ENCODE measurements around the gene PRKD1.
"Not testable (repeated sequence)": the region's sequence is repeated elsewhere in the genome, so short reads cannot be mapped to it uniquely, and the experiment has no call there.

PRKD1 gene

DNA sequence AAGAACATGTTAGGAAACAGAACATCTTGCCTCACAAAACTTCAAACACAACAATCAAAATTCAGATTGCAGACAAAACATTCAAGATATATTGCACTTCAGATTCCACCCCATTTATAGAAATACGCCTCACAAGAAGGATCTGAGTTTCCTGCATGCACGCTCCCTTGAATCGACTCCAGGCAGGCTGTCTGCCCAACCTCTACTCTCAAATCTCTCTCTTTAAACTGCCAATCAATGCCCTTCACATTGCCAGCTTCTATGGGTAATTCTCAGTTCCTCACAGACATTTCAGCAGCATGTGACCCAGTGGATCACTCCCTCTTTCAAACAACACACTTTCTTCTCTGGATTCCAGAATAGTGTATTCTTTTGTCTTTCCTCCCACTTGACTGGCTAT, 184.1 kb downstream of the PRKD1 start:
- no peak for DNase-seq (ENCODE audit: low read depth, low spot score)

DNA sequence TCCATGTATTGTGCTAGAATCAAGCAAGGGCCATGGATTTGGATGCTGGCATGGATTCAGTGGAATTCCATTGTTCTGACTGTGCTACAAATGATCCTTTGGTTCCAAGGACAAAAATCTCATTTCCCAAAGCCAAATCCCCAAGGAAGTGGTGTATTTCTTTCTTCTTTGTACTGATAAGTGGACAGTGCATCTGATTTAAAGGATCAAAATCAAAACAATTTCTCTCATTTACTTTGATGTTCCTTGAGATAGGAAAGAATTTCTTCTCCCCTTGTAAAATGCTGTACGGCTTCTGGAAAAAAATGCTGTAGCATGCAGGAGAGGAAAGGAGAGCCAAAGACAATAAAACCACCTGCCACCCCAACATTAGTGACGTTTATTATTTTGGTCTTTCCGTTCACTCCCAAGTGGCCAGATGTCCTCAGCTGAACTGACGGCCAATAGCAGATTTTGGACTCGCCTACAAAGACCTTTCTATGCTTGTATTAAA, 185.7 kb downstream of the PRKD1 start:
- no peak for DNase-seq (ENCODE audit: low read depth, low spot score)

DNA sequence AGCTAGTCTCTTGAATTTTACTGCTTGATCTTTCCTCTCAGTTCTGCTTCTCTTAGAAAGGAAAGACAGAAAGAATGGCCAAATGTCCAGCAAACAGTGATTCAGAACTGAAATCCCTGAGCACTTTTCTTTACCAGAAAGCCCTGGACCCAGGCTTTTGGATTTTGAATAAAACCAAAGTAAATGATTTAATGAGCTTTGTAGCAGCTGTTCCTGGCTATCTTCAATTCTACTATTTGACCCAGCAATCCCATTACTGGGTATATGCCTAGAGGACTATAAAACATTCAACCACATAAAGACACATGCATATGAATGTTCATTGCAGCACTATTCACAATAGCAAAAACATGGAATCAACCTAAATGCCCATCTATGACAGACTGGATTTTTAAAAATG, 187.2 kb downstream of the PRKD1 start:
- DNase-seq (ENCODE audit: low read depth, low spot score), result no peak

DNA sequence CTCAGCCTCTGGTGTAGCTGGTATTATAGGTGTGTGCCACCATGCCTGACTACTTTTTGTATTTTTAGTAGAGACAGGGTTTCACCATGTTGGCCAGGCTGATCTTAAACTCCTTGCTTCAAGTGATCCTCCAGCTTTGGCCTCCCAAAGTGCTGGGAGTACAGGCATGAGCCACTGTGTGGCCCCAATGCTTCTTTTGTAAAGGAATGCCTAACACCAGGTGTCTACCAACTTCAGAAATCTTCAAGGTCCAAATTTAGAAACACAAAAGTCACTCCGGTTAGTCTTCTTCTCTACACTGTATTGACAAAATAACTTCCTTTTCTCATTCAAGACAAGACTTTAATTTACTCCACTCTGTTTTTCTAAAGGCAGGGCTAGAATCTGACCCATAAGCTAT, 188.7 kb downstream of the PRKD1 start:
- DNase-seq (ENCODE audit: low read depth, low spot score), result no peak

DNA sequence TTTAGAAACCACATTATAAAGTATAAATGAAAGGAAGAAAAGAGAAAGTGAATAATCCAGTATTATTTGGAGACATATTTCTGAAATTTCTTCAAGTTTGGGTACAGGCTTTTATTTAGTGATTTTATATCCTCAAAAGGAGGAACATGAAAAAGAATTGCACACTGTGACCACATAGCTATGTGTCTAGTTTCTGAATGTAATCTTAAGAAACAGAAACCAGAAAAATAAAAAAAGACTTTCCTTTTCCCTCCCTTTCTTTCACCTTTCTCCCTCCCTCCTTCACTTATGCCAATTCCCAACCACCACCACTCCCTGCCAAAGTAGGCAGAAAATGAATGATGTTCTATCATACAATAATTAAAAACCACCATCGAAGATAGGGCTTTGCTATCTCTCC, 189.6 kb downstream of the PRKD1 start:
- DNase-seq (ENCODE audit: low read depth, low spot score), result no peak

DNA sequence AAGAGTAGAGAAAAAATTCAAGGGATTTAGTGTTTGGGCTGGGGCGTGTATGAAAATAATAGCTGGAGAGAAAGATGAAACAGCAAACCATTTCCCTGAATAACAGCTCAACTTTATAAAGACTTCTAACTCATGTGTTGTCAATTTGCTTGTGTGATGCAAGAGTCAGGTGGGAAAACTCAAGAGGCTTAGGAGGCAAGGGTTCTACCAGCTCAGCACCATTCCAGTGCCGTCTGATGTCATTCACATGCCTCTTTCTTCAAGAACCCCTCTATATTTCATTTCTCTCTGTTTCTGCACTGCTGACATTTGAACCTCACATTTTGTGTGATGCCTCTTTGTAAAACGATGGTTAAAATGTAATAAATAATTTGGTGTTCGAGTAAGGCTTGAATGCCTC, 192.2 kb downstream of the PRKD1 start:
- no peak for DNase-seq (ENCODE audit: low read depth, low spot score)

DNA sequence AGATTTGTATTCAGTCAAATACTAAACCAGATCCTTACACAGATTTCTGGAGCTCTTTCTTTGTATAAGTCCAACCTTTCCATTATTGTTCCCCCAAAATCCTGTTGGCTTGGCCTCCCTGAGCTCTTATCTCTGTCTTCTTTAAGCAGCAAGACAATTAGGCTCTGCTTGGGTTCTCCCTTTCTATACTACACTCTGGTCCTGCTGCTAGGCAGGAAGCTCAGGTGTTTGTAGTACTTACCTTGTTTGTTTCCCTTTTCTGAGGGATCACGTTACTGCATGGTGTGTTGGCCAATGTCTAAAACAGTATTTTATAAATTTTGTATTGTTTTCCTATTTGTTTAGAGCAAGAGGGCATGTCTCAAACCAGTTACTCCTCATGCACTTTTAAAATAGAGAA, 192.9 kb downstream of the PRKD1 start:
- no peak for DNase-seq (ENCODE audit: low read depth, low spot score)

DNA sequence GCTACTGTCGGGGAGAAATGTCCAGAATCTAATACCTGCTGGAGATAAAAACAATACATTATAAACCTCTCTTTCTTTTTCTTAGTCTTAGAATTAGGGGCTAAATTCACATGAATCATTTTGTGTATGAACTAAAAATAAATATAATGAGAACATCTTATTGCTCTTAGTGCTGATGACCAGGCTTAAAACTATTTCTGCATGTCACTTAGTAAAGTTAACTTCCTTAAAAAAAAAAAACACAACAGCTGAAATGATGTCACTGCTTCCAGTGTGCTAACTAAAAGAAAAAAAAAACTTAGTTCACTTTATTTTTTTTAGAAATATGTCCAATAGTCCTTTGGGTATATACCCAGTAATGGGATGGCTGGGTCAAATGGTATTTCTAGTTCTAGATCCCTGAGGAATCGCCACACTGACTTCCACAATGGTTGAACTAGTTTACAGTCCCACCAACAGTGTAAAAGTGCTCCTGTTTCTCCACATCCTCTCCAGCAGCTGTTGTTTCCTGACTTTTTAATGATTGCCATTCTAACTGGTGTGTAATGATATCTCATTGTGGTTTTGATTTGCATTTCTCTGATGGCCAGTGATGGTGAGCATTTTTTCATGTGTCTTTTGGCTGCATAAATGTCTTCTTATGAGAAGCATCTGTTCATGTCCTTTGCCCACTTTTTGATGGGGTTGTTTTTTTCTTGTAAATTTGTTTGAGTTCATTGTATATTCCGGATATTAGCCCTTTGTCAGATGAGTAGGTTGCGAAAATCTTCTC, 200.9 kb downstream of the PRKD1 start:
- DNase-seq (ENCODE audit: low read depth, low spot score), result not testable (repeated sequence)

DNA sequence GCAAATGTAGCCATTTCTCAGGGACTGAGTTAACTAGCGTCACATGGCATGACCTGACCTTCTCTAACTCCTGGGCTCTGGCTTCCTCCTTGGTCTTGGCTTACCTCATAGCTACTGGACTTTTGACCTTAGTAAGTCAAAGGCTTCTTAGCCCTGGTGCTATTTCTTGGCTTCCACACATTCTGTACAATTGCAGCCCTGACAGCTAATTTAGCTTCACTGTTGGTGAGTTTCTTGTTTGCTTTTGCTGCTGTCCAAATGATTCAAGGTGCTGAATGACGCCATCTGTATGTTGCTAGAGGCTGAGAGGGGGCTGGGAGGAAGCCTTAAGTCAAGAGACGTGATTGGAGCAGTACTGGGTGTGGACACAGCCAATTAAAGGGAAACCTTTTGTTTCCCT, 202.7 kb downstream of the PRKD1 start:
- DNase-seq (ENCODE audit: low read depth, low spot score), result no peak

DNA sequence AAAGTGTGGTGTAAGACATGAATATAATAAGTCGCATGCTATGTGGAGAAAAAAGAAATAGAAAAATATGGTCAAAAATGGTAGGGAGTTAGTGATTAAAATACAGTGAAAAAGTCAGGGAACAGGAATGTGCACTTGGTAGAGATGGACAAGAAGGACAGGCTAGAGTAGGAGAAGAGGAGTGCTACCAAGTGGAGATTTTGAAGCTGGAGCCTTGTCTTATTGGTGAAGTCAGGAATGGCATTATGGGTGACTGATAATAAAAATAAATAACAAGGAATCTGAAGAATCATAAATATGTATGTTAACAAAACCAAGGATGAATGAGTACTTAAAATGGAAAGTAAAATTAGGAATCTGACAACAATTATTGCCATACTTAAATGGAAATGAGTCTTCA, 204.8 kb downstream of the PRKD1 start:
- DNase-seq (ENCODE audit: low read depth, low spot score), result no peak

DNA sequence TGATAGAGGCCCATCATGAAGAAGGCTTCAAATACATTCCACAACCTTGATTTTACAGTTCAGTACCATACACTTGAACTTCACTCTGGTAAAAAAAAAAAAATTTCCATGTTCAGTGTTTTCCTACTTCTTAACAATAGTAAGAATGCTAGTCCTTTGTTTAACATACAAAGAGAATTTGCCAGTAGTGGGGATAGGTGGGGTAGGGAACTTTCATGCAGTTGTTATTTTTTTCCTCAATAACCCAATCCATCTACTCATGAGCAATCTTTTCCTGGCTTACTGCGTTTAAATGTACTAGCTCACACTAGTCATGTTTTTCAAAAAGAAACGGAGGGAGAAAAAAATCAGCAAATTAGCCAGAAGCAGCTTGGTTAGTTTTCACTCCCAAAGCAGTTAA, 206.1 kb downstream of the PRKD1 start:
- DNase-seq (ENCODE audit: low read depth, low spot score), result no peak

DNA sequence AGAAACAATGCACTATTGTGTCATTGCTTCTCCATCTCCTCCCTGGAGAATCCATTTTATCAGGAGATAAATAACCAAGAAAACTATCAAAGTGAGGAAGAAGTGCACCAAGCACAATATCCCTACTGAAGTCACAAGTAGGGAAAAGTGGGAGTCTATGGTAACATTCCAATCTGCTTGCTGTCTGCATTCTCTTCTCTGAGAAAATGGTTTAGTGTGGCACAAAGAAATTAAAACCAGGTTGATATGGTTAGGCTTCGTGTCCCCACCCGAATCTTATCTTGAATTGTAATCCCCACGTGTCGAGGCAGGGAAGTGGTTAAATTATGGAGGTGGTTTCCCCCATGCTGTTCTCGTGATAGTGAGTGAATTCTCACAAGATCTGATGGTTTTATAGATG, 209.7 kb downstream of the PRKD1 start:
- no peak for DNase-seq (ENCODE audit: low read depth, low spot score)

DNA sequence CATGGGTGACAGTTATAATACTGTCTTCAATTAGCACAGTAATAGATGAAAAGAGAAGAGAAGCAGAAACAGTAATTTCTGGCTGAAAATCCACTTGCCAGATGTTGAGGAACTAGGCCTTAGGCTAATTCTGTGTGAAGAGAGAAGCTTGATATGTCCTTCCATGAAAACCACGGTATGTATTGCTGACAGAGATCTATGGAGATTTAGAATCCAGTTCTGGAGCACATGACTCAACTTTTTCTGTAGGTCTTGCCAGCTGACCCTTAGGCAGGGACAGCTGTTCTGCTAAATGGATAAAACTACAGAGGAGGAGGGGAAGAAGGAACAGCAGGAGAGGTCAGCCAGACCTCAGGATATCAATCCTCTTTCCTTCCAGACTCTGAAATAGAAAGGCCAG, 211.5 kb downstream of the PRKD1 start:
- DNase-seq (ENCODE audit: low read depth, low spot score), result no peak

DNA sequence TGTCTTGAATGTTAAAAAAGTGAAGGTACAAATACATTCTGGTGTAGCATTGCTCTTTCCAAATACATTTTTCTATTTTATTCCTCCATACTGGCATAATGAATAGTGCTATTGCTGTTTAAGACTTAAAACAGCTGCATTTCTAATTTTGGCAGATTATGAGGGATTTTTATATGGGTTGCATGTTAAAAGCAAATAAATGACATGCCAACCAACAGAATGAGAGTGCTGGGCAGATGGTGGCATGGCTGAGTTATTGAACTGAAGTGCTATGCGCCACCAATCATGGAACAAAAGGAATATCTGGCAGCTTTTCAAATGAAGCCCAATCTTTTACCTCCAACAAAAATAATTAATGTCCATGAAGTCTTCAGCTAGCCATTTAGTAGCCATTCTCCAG, 215.0 kb downstream of the PRKD1 start:
- no peak for DNase-seq (ENCODE audit: low read depth, low spot score)

DNA sequence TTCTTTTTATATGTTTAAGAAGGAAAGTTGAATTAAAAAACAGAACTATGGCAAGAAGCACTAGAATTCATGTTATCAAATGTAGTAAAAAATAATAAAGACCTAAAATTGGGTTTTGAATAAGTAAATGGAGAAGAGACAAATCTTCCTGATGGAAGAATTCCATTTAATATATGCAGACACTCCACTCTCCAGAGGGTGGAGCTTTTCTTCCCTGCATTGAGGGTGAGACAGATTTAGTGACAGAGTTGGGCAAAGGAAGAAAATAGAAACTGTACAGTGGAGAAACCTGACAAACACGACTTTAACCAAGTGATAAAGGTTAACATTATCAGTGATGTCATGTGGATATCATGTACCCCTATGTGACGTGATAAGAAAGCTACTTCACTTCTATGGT, 217.6 kb downstream of the PRKD1 start:
- no peak for DNase-seq (ENCODE audit: low read depth, low spot score)

DNA sequence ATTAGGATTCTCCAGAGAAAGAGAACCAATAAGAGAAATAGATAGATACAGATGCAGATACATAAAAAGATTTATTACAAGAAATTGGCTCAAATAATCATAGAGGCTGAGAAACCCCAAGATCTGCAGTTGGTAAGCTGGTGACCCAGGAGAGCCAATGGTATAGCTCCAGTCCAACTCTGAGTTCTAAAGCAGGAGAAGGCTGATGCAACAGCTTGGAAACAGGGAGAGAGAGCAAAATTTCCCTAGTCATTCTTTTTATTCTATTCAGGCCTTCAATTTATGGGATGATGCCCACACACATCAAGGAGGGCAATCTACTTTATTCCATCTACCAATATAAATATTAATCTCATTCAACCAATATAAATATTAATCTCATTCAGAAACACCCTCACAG, 218.2 kb downstream of the PRKD1 start:
- DNase-seq (ENCODE audit: low read depth, low spot score), result no peak

DNA sequence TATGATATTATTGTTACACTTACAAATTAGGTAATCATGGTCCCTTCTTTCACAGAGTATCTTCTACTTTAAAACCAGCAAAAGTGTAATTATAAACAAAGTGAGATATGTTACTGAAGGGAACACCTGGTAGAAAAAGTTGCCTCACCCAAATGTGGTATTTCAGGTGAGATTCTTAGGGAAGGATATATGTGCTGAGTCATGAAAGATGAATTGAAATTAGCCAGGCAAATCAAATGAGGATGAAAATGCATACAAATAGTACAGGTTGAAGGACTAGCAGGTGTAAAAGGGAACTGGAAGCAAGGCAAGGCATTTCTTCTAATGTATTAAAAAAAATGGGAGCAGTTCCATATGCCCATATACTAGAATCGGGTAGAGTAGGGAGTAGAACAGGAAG, 220.9 kb downstream of the PRKD1 start:
- no peak for DNase-seq (ENCODE audit: low read depth, low spot score)

DNA sequence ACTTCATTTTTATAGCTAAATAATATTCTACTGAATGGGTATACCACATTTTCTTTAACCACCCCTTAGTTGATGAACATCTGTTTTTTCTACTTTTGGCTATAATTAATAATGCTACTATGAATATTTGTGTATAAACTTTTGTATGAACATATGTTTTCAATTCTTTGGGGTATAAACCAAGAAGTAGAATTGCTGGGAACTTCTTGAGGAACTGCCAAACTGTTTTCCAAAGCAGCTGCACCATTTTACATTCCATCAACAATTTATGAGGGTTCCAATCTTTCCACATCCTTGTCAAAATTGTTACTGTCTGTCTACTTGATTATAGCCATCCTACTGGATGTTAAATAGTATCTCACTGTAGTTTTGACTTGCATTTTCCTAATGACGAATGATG, 221.8 kb downstream of the PRKD1 start:
- DNase-seq (ENCODE audit: low read depth, low spot score), result no peak

DNA sequence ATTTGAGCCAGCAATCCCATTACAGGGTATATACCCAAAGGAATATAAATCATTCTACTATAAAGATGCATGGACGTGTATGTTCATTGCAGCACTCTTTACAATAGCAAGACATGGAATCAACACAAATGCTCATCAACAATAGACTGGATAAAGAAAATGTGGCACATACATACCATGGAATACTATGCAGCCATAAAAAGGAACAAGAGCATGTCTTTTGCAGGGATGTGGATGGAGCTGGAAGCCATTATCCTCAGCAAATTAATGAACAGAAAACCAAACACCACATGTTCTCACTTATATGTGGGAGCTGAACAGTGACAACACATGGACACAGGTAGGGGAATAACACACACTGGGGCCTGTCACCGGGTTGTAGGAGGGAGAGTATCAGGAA, 238.1 kb downstream of the PRKD1 start:
- not testable (repeated sequence) for DNase-seq (ENCODE audit: low read depth, low spot score)

DNA sequence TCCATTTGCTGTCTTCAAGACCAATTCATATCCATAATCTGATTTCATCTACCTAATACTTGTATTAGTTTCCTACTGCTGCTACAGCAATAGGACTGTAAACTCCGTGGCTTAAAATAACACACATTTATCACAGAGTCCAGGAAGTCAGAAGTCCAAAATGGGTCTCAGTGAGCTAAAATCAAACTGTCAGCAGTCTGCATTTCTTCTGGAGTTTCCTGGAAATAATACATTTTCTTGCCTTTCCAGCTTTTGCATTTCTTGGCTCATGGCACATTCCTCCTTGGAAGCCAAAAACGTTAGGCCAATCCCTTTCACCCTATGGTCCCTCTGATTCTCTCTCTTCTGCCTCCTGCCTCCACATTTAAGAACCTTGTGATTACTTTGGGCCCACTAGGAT, 239.8 kb downstream of the PRKD1 start:
- no peak for DNase-seq (ENCODE audit: low read depth, low spot score)

DNA sequence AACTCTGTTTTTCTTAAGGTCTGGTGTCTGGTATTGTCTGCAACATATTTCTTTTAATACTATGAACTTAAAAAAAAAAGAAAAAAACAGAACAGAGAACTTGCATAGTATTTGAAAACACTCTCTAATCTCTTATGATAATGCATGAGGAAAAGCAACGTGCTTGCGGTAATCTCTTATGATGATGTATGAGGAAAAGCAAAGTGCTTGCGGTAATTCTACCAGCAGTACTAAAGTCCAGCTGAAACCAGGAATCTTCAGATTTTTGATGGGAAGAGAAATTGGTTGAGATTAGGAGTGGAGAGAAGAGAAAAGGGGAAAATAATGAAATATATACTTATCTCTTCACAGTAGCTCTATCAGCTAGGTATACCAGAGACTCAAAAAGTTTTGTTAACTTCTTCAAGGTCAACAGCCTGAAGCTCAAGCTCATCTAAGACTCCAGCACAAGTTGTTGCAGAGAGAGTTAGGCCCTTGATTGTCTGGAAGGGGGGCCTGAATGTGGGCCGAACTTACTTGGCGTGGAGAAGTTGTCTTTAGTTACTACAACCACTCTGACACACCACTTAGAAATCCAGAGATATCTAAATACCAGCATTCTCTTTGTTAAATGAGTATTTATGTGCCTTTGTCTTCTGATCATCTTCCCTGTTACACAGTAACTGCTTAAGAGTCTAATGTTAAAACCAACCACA, 240.4 kb downstream of the PRKD1 start:
- no peak for DNase-seq (ENCODE audit: low read depth, low spot score)

DNA sequence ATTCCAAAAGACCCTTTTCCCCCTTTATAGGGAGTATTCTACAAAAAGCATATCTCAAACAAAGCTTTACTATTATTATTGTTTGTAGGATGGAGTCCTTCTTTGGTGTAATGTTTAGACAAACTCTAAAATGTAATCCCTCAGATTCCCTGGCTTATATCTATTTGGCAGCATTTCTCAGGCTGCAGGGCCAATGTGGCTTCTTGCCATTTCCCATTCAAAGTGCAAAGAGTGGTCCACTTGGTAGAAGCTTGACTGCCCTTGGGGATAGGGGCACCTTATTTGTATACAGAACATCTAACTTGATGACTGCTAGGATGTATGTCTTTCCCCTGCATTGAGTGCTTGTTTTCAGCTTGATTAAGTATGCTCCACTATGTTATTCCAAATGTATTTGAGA, 242.7 kb downstream of the PRKD1 start:
- no peak for DNase-seq (ENCODE audit: low read depth, low spot score)

DNA sequence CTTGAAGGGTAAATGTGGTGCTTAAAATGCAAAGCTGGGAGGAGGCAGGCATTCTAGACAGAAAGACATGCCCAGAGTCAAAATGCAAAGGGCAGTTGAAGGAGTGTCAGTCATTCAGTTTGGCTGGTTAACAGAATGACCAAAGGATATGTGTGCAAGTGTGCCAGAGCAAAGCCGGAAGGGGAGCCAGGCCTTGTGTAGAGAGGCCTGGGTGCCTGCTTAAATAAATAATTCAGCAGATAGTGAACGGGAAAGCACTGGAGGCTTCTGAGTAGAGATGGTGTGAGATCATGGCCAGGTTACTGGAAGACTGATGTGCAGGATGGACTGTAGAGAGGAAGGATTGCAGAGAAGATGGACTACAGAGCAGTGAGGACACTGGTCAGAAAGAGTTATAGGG, 244.9 kb downstream of the PRKD1 start:
- DNase-seq (ENCODE audit: low read depth, low spot score), result no peak

All from activated CD4-positive, CD25-positive, alpha-beta regulatory T cell treated with anti-CD3 and anti-CD28 coated beads, Interleukin-2, amount 50 U/mL, for 16 hours (primary cell).